ENCODE results near the gene NECTIN2.
"Not testable (repeated sequence)": the region's sequence is repeated elsewhere in the genome, so short reads cannot be mapped to it uniquely, and the experiment has no call there.

NECTIN2 gene

GRCh38 chr19:44924243-44924725 lies 78.2 kb downstream of the NECTIN2 start:
- H4K20me1 ChIP-seq (ENCODE audit: insufficient read depth, low read length) = no peaks in the 10 kb centered on the region
- H3K27me3 ChIP-seq (ENCODE audit: low read depth, low read length) = peaks cover 22% of the 10 kb centered on the region
- H3K4me1 ChIP-seq (ENCODE audit: low read length) = no peaks in the 10 kb centered on the region
- H3K4me2 ChIP-seq (ENCODE audit: low read length) = no peak overlapping the region
- no peak overlapping the region for H3K4me3 ChIP-seq (ENCODE audit: low read length)
- no peak overlapping the region for H3K27ac ChIP-seq (ENCODE audit: low read length)
- no peak overlapping the region for H2AFZ ChIP-seq (ENCODE audit: low read depth, low read length)
- H3K9ac ChIP-seq (ENCODE audit: low read length) = no peak overlapping the region
- no peak for TF ChIP-seq EZH2phosphoT487 (IDR thresholded peaks at IDR 0.05; ENCODE audit: low read depth)
- TF ChIP-seq CTCF (IDR thresholded peaks at IDR 0.05; ENCODE audit: low read depth, low read length) = no peak
- no peaks in the 10 kb centered on the region for H3K79me2 ChIP-seq (ENCODE audit: low read length)
- H3K9me3 ChIP-seq (ENCODE audit: insufficient read depth, low read length) = no peaks in the 10 kb centered on the region
- no peaks in the 10 kb centered on the region for H3K36me3 ChIP-seq (replicated peaks; ENCODE audit: low read depth, low read length)

- Histone ChIP-seq H2AFZ (ENCODE audit: low read depth, low read length) (no peak overlapping the region), H3K9ac (ENCODE audit: low read length) (no peak overlapping the region), H3K4me1 (ENCODE audit: low read length) (no peaks in the 10 kb centered on the region), H3K4me3 (ENCODE audit: low read length) (no peak overlapping the region), H3K4me2 (ENCODE audit: low read length) (no peak overlapping the region), H3K9me3 (ENCODE audit: insufficient read depth, low read length) (no peaks in the 10 kb centered on the region), H3K79me2 (ENCODE audit: low read length) (no peaks in the 10 kb centered on the region), H3K27ac (ENCODE audit: low read length) (no peak overlapping the region), H3K27me3 (ENCODE audit: low read depth, low read length) (peaks cover 22% of the 10 kb centered on the region), H4K20me1 (ENCODE audit: insufficient read depth, low read length) (no peaks in the 10 kb centered on the region), H3K36me3 (replicated peaks; ENCODE audit: low read depth, low read length) (no peaks in the 10 kb centered on the region)
- TF ChIP-seq CTCF (IDR thresholded peaks at IDR 0.05; ENCODE audit: low read depth, low read length) (no peak), EZH2phosphoT487 (IDR thresholded peaks at IDR 0.05; ENCODE audit: low read depth) (no peak)
Observed at GRCh38 chr19:44925114-44925891, 79.2 kb downstream of the NECTIN2 start.

GRCh38 chr19:44926245-44927077 lies 80.4 kb downstream of the NECTIN2 start:
- Histone ChIP-seq H3K4me2 (ENCODE audit: low read length) (peak overlapping the region; percentile 63), H3K27me3 (ENCODE audit: low read depth, low read length) (peaks cover 22% of the 10 kb centered on the region), H3K4me3 (ENCODE audit: low read length) (peak overlapping the region; percentile 64), H2AFZ (ENCODE audit: low read depth, low read length) (peak overlapping the region; percentile 56)
- not testable (repeated sequence) for H3K4me1 ChIP-seq (ENCODE audit: low read length); H3K9ac ChIP-seq (ENCODE audit: low read length); H3K79me2 ChIP-seq (ENCODE audit: low read length); H3K36me3 ChIP-seq (replicated peaks; ENCODE audit: low read depth, low read length); H4K20me1 ChIP-seq (ENCODE audit: insufficient read depth, low read length); H3K27ac ChIP-seq (ENCODE audit: low read length); H3K9me3 ChIP-seq (ENCODE audit: insufficient read depth, low read length)

GRCh38 chr19:44927746-44928145 lies 81.6 kb downstream of the NECTIN2 start:
- Histone ChIP-seq H3K9me3 (ENCODE audit: insufficient read depth, low read length) (no peaks in the 10 kb centered on the region), H3K27me3 (ENCODE audit: low read depth, low read length) (peaks cover 22% of the 10 kb centered on the region), H2AFZ (ENCODE audit: low read depth, low read length) (peak overlapping the region; percentile 56; the same call in 1 of the 2 replicates), H3K9ac (ENCODE audit: low read length) (no peak overlapping the region), H3K36me3 (replicated peaks; ENCODE audit: low read depth, low read length) (no peaks in the 10 kb centered on the region), H4K20me1 (ENCODE audit: insufficient read depth, low read length) (no peaks in the 10 kb centered on the region), H3K4me2 (ENCODE audit: low read length) (no peak overlapping the region), H3K79me2 (ENCODE audit: low read length) (no peaks in the 10 kb centered on the region), H3K4me3 (ENCODE audit: low read length) (no peak overlapping the region), H3K27ac (ENCODE audit: low read length) (no peak overlapping the region), H3K4me1 (ENCODE audit: low read length) (no peaks in the 10 kb centered on the region)
- TF ChIP-seq CTCF (IDR thresholded peaks at IDR 0.05; ENCODE audit: low read depth, low read length) = no peak
- no peak for TF ChIP-seq EZH2phosphoT487 (IDR thresholded peaks at IDR 0.05; ENCODE audit: low read depth)
